K562 (cell line): ENCODE results near the gene CNTFR. TPM values are rescaled to one million over a fixed set of nuclear protein-coding genes. Genes with fewer than 3 reads are reported as not detected.

ENCODE experiments used
- ATAC-seq: fragments of 200-7000 bp; cut with Tn5 transposase; 3 replicates; pipeline ENCODE4 v1.9.1; 2020; ENCODE audit warnings: moderate library complexity
- BruUV-seq: library from RNA; stranded (reverse); fragments of 400-500 nt; replicated peaks from 2 replicates; lab custom pipeline; 2021; lab: Mats Ljungman, UMichigan
- CTCF ChIA-PET: fragments of 300-600 bp; formaldehyde crosslinking; extraction: SDS; loops from one replicate; lab custom pipeline; 2021; ENCODE audit warnings: low intra/inter-chr PET ratio; lab: Yijun Ruan, JAX
- POLR2A ChIA-PET: fragments of 300-600, 350-650 bp; sonication (Branson Sonifier 250); formaldehyde crosslinking; extraction: SDS; loops from one replicate; lab custom pipeline; 2021; ENCODE audit warnings: antibody characterized with exemption, inconsistent platforms; lab: Yijun Ruan, JAX
- DNase-seq, 4 experiments: peaks; one replicate each; pipeline versions ENCODE4 v3.0.0 to v3.0.0-alpha.2; 2011 to 2018; ENCODE audit warnings: low spot score in 3 of 4, mixed read lengths in 3 of 4; ENCODE audit errors: extremely low read depth in 1 of 4
- FAIRE-seq: peaks from 2 replicates; lab custom pipeline; 2011; peaks lifted over from hg19 to GRCh38; lab: Jason Lieb, UNC
- H2AFZ ChIP-seq: 2 replicates; pipeline ENCODE4 v1.6.0; 2011; ENCODE audit warnings: low read depth, low read length, control low read depth, inconsistent platforms
- H3K27ac ChIP-seq: fragments of 200-600 bp; 3 replicates; pipeline ENCODE4 v1.8.0; 2011; ENCODE audit warnings: low read depth, mild to moderate bottlenecking, control low read depth, inconsistent platforms, low read length, moderate library complexity, mixed read lengths; ENCODE audit errors: extremely low read depth
- H3K27me3 ChIP-seq, 2 experiments: fragments of 300-600 bp in 1 of 2; 2 replicates in 1 of 2; 3 replicates in 1 of 2; pipeline versions ENCODE4 v1.6.0 to v1.8.0; 2011; ENCODE audit warnings: inconsistent platforms in 2 of 2, low read length in 2 of 2, mild to moderate bottlenecking in 1 of 2, mixed read lengths in 1 of 2, moderate library complexity in 1 of 2; ENCODE audit not compliant: control insufficient read depth in 2 of 2, insufficient read depth in 2 of 2
- H3K36me3 ChIP-seq: fragments of 300-600 bp; 3 replicates; pipeline ENCODE4 v1.8.0; 2011; ENCODE audit warnings: mild to moderate bottlenecking, low read length, inconsistent platforms; ENCODE audit not compliant: control insufficient read depth, insufficient read depth
- H3K4me1 ChIP-seq, 2 experiments: fragments of 200-600 bp in 1 of 2; replicated peaks in 1 of 2; 2 replicates in 1 of 2; 3 replicates in 1 of 2; pipeline versions ENCODE4 v1.5.1 to v1.8.0; 2011; ENCODE audit warnings: inconsistent platforms in 2 of 2, low read length in 2 of 2, mild to moderate bottlenecking in 1 of 2, mixed read lengths in 1 of 2, moderate library complexity in 1 of 2; ENCODE audit not compliant: control insufficient read depth in 2 of 2, insufficient read depth in 2 of 2
- H3K4me2 ChIP-seq: 2 replicates; pipeline ENCODE4 v1.6.1; 2011; ENCODE audit warnings: low read length, control low read depth, inconsistent platforms, mixed read lengths; ENCODE audit not compliant: insufficient read depth
- H3K4me3 ChIP-seq: fragments of 200-600 bp; sonication (generic), shearing (Covaris generic); 2 replicates; pipeline ENCODE4 v1.5.1; 2016; ENCODE audit warnings: control low read depth, inconsistent platforms
- H3K79me2 ChIP-seq: fragments of 200-600 bp; 3 replicates; pipeline ENCODE4 v1.8.0; 2011; ENCODE audit warnings: low read length, inconsistent platforms; ENCODE audit not compliant: control insufficient read depth, insufficient read depth
- H3K9ac ChIP-seq, 2 experiments: 2 replicates each; pipeline versions ENCODE4 v1.6.0 to v1.6.1; 2011; ENCODE audit warnings: low read depth in 2 of 2, low read length in 2 of 2, control low read depth in 1 of 2, inconsistent platforms in 1 of 2, mild to moderate bottlenecking in 1 of 2, mixed read lengths in 1 of 2; ENCODE audit not compliant: insufficient read depth in 1 of 2
- H3K9me1 ChIP-seq: one replicate; pipeline ENCODE4 v1.6.0; 2011; ENCODE audit warnings: inconsistent platforms, mild to moderate bottlenecking, low read length, moderate library complexity; ENCODE audit not compliant: control insufficient read depth, insufficient read depth
- H3K9me3 ChIP-seq: replicated peaks from 2 replicates; pipeline ENCODE4 v1.5.1; 2011; ENCODE audit warnings: low read depth, low read length, inconsistent platforms; ENCODE audit not compliant: control insufficient read depth, insufficient read depth
- H4K20me1 ChIP-seq: replicated peaks from 2 replicates; pipeline ENCODE4 v1.6.1; 2011; ENCODE audit warnings: low read length, inconsistent platforms, mixed read lengths; ENCODE audit not compliant: control insufficient read depth, insufficient read depth
- ARID2 ChIP-seq: fragments of 450-650 bp; IDR thresholded peaks from 2 replicates; pipeline ENCODE4 v1.6.1; 2017; ENCODE audit warnings: antibody characterized with exemption, mild to moderate bottlenecking
- BCLAF1 ChIP-seq, 2 experiments: fragments of 450-650 bp in 1 of 2; IDR thresholded peaks; 2 replicates each; pipeline ENCODE4 v1.6.1; 2011 to 2017; ENCODE audit warnings: low read depth in 2 of 2, antibody characterized with exemption in 1 of 2, borderline replicate concordance in 1 of 2, low read length in 1 of 2, mild to moderate bottlenecking in 1 of 2, mixed read lengths in 1 of 2; ENCODE audit not compliant: control insufficient read depth in 1 of 2
- GABPB1 ChIP-seq: sonication (generic); formaldehyde crosslinking; IDR thresholded peaks from 2 replicates; pipeline ENCODE4 v1.8.0; 2022; ENCODE audit warnings: mild to moderate bottlenecking, missing genetic modification reagents
- POLR2G ChIP-seq: fragments of 200-400 bp; formaldehyde crosslinking; IDR thresholded peaks from 2 replicates; pipeline ENCODE4 v1.6.1; 2017; ENCODE audit warnings: low read depth, mild to moderate bottlenecking, antibody characterized with exemption, low read length, moderate library complexity
- RBFOX2 ChIP-seq: fragments of 200-400 bp; formaldehyde crosslinking; IDR thresholded peaks from 2 replicates; pipeline ENCODE4 v1.6.1; 2017; ENCODE audit warnings: low read depth, mild to moderate bottlenecking, low read length, moderate library complexity
- RBM15 ChIP-seq: fragments of 200-400 bp; formaldehyde crosslinking; IDR thresholded peaks from 2 replicates; pipeline ENCODE4 v1.6.1; 2018; ENCODE audit warnings: mild to moderate bottlenecking, low read length, moderate library complexity; ENCODE audit not compliant: insufficient read depth
- SIN3A ChIP-seq, 2 experiments: fragments of 150-350 bp in 1 of 2; IDR thresholded peaks; 2 replicates each; pipeline ENCODE4 v1.6.1; 2011 to 2016; ENCODE audit warnings: borderline replicate concordance in 2 of 2, low read depth in 2 of 2, low read length in 2 of 2, mild to moderate bottlenecking in 2 of 2, moderate library complexity in 2 of 2; ENCODE audit not compliant: control insufficient read depth in 1 of 2
- SRF ChIP-seq, 2 experiments: fragments of 250-450, 450-650 bp in 1 of 2; sonication (Bioruptor Pico) in 1 of 2; sonication (generic) in 1 of 2; formaldehyde crosslinking; IDR thresholded peaks; 2 replicates each; pipeline versions ENCODE4 v1.5.0 to v1.5.1; 2020 to 2022; ENCODE audit warnings: mild to moderate bottlenecking in 1 of 2, missing genetic modification reagents in 1 of 2
- ZC3H11A ChIP-seq: IDR thresholded peaks from 2 replicates; pipeline ENCODE4 v1.6.1; 2012; ENCODE audit warnings: low read depth, low read length, improper control_type of control experiment
- ZKSCAN3 ChIP-seq: fragments of 250-450 bp; sonication (Bioruptor Pico); IDR thresholded peaks from 2 replicates; pipeline ENCODE4 v1.4.0; 2020
- ZKSCAN8 ChIP-seq: fragments of 200-800 bp; sonication (Bioruptor generic); IDR thresholded peaks from 2 replicates; pipeline ENCODE4 v1.6.1; 2016; ENCODE audit warnings: missing genetic modification characterization, missing compliant biosample characterization
- WGBS: fragments of 100-300 bp; shearing (Covaris generic); methylation state at CpG from one replicate; pipeline ENCODE4 v1.1.6; 2016; ENCODE audit warnings: low coverage, mixed read lengths; ENCODE audit not compliant: insufficient coverage; ENCODE audit errors: missing lambda C conversion rate; 5-methylcytosine and 5-hydroxymethylcytosine counted together
- in situ Hi-C: fragments of 300-500 bp; cut with MboI; formaldehyde crosslinking; loops from 4 replicates; pipeline ENCODE4 v1.15.0; 2018; ENCODE audit warnings: inconsistent platforms, mixed read lengths
- intact Hi-C: fragments of 100-400 bp; cut with micrococcal nuclease; formaldehyde crosslinking; loops from 2 replicates; pipeline ENCODE4 v1.14.2; 2022
- polyA plus RNA-seq, 8 experiments: library from polyadenylated mRNA; depleted of rRNA in 4 of 8; stranded (reverse) in 5 of 8; unstranded in 3 of 8; fragments of >200 nt; fragmentation: Nextera tagmentation in 2 of 8; fragmentation: Illumina TruSeq in 1 of 8; extraction: Ambion mirVana in 2 of 8; extraction: Trizol in 1 of 8; gene quantifications; 2 replicates each; pipeline versions ENCODE4 v1.2.1 to v1.2.3, GENCODE V29; 2011 to 2014; ENCODE audit warnings: inconsistent platforms in 1 of 8, missing spikeins in 1 of 8
- total RNA-seq, 7 experiments: library from RNA; depleted of rRNA in 6 of 7; stranded (reverse); fragments of >200 nt in 6 of 7; fragmentation: Illumina TruSeq in 2 of 7; extraction: Trizol in 2 of 7; gene quantifications; 2 replicates each; pipeline versions ENCODE4 v1.2.1 to v1.2.3, GENCODE V29; 2011 to 2021; ENCODE audit warnings: low replicate concordance in 1 of 7

The CNTFR gene
- total and polyA plus RNA-seq, 9 of the 15 experiments (the other 6 are each of a cell fraction or from before 2014, with no cell fraction given), result not detected

GRCh38 chr9:34610434-34611206 is 21.1 kb upstream of the CNTFR start:
- no peak for ATAC-seq
- ChIA-PET CTCF (no interaction called here), POLR2A (interaction anchor here (1.3 kb wide), 1 partner anchor 10 kb away, joined by 4 read pairs; the partner anchor contains the start of gene DCTN3)
- peak in 1 of 4 experiments; percentile 22 for DNase-seq
- intact Hi-C loops (loop anchor here (10.0 kb wide), 1 partner anchor 94 kb away; no protein-coding TSS in a partner anchor), in situ Hi-C loops (no loop called here)
- Histone ChIP-seq H3K9me3 (no peaks in the 10 kb centered on the region), H3K36me3 (peaks cover 12% of the 10 kb centered on the region; the same call in 1 of the 3 replicates), H3K27me3 (no peaks in the 10 kb centered on the region), H3K4me1 (peaks cover 10 to 19% of the 10 kb centered on the region in 2 experiments; a peak in 4 of 5 replicates), H3K4me2 (peak overlapping the region; percentile 93), H3K9ac (peak overlapping the region; percentile 89 to 92), H4K20me1 (no peaks in the 10 kb centered on the region; the same call in 1 of the 2 replicates), H2AFZ (no peak overlapping the region), H3K27ac (no peak overlapping the region), H3K4me3 (peak overlapping the region; percentile 60; the same call in 1 of the 2 replicates), H3K9me1 (no peaks in the 10 kb centered on the region), H3K79me2 (peaks cover 17% of the 10 kb centered on the region)
- 86% methylated on average over 13 of the region's 20 CpGs for WGBS
- FAIRE-seq, result no peak
- no TSS peak for BruUV-seq
- 0 out of 2 replicates have a peak, but pooled peaks have one; percentile 17 for TF ChIP-seq GABPB1 (CRISPR knock-in tag)
- TF ChIP-seq SIN3A (IDR thresholded peaks at IDR 0.05; ENCODE audit: borderline replicate concordance in 2 of 2, control insufficient read depth in 1 of 2, low read depth in 2 of 2, low read length in 2 of 2), result no peak
- TF ChIP-seq BCLAF1 (IDR thresholded peaks at IDR 0.05; ENCODE audit: borderline replicate concordance in 1 of 2, control insufficient read depth in 1 of 2, low read depth in 2 of 2, low read length in 1 of 2), result no peak
- TF ChIP-seq ZKSCAN8 (CRISPR knock-in tag), result no peak
- TF ChIP-seq ZKSCAN3 (CRISPR knock-in tag), result no peak
- TF ChIP-seq RBFOX2, result peak; percentile 57; the same call in 1 of the 2 replicates
- peak; percentile 57; the same call in 1 of the 2 replicates for TF ChIP-seq POLR2G
- no peak for TF ChIP-seq ZC3H11A
- no peak for TF ChIP-seq ARID2
- TF ChIP-seq SRF (CRISPR knock-in tag; IDR thresholded peaks at IDR 0.05), result peak in 1 of 2 experiments; percentile 88; a peak in 2 of 4 replicates
- no peak for TF ChIP-seq RBM15
